SK-N-MC (cell line): ENCODE measurements around the gene SCML2.

Source experiments
- EZH2 ChIP-seq: fragments of 200-600 bp; sonication (generic); IDR thresholded peaks from one replicate; pipeline ENCODE4 v1.6.1; 2017; ENCODE audit warnings: antibody characterized with exemption
- FOXP2 ChIP-seq: optimal IDR thresholded peaks from 2 replicates; pipeline ENCODE3; 2011; ENCODE audit warnings: mild to moderate bottlenecking, moderate library complexity; ENCODE audit not compliant: insufficient read depth; ENCODE audit errors: extremely low read length, control extremely low read depth
- POLR2AphosphoS5 ChIP-seq: IDR thresholded peaks from 2 replicates; pipeline ENCODE4 v1.6.1; 2012; ENCODE audit warnings: mild to moderate bottlenecking, low read depth, low read length, borderline replicate concordance

DNA sequence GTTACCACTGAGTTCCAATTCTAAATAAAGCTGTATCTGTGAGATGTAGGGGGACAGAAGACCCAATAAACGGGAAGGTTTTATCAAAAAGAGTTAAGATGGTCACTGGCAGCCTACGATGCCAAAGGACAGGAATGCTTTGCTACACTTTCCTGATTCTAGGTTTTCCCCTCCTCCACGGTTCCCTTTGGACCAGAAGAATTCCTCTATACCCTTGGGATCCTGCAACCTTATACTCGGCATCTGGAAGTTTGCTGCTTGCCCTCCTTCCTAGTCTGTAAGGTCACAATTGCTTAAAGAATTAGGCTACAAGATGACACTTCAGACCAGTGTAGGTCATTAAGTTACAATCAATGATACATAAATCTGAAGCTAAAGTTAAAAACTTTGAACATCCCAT is 64.3 kb downstream of the SCML2 start:
- TF ChIP-seq EZH2 (no peak), POLR2AphosphoS5 (no peak), FOXP2 (no peak)
